Measurements from ENCODE around the gene ADCY9.

ADCY9 gene

DNA sequence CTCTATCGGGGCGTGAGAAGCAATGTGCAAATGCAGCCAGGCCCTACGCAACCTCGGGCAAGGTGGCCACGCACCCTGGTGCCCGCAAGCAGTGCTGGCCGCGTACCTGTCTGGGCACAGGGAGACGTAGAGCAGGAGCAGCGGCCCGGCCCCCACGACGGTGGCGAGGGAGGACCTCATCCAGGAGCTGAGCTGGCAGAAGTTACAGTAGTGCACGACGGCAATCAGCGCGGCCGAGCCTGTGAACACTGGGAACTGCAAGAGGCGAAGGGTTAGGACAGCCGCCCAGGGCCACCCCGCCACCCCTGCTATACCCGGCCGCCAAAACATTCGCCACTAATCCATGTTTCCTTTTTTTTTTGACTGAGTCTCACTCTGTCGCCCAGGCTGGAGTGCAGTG lies 138.9 kb downstream of the ADCY9 start:
- Histone ChIP-seq H3K27me3 (ENCODE audit: low read length) (no peaks in the 10 kb centered on the region), H3K4me3 (ENCODE audit: insufficient read depth, low read length, poor library complexity, severe bottlenecking) (no peak overlapping the region), H4K20me1 (ENCODE audit: low read depth, low read length) (no peaks in the 10 kb centered on the region), H3K27ac (ENCODE audit: low read depth, low read length) (no peak overlapping the region), H3K36me3 (ENCODE audit: low read length) (no peaks in the 10 kb centered on the region), H2AFZ (ENCODE audit: low read depth, low read length, severe bottlenecking) (no peak overlapping the region), H3K79me2 (ENCODE audit: insufficient read depth, low read length) (no peaks in the 10 kb centered on the region), H3K9ac (ENCODE audit: low read length) (no peak overlapping the region), H3K9me2 (replicated peaks; ENCODE audit: insufficient read depth, low read length) (no peaks in the 10 kb centered on the region), H3K9me3 (ENCODE audit: insufficient read depth, low read length) (no peaks in the 10 kb centered on the region), H3F3A (ENCODE audit: insufficient read depth) (no peaks in the 10 kb centered on the region), H3K4me2 (ENCODE audit: low read depth, low read length, poor library complexity, severe bottlenecking) (no peak overlapping the region)
- no peak for TF ChIP-seq EZH2phosphoT487 (conservative IDR thresholded peaks at IDR 0.05; ENCODE audit: low read length)
- TF ChIP-seq, protein P1, sequence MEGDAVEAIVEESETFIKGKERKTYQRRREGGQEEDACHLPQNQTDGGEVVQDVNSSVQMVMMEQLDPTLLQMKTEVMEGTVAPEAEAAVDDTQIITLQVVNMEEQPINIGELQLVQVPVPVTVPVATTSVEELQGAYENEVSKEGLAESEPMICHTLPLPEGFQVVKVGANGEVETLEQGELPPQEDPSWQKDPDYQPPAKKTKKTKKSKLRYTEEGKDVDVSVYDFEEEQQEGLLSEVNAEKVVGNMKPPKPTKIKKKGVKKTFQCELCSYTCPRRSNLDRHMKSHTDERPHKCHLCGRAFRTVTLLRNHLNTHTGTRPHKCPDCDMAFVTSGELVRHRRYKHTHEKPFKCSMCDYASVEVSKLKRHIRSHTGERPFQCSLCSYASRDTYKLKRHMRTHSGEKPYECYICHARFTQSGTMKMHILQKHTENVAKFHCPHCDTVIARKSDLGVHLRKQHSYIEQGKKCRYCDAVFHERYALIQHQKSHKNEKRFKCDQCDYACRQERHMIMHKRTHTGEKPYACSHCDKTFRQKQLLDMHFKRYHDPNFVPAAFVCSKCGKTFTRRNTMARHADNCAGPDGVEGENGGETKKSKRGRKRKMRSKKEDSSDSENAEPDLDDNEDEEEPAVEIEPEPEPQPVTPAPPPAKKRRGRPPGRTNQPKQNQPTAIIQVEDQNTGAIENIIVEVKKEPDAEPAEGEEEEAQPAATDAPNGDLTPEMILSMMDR (IDR thresholded peaks at IDR 0.05; ENCODE audit: insufficient read depth, low read length, poor library complexity, severe bottlenecking) = no peak

DNA sequence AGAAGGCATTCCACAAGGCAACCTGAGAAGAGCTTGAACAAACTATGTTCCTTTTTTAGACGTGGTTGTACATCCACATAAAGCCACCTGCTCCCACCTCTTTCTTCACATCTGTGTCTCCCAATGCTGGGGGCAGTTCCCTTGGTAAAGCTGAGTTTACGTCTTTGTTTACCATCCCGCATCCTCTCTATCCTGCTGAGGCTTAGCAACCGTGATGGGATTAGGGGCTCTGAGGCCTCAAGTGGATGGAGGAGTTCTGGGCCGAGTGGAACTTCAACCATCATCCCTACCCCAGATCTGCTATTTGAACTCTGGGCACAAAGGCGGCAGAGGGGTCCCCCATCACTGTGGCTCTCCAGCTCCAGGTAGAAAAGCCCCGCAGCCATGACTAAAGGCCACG lies 141.5 kb downstream of the ADCY9 start:
- no peak overlapping the region for H3K9ac ChIP-seq (ENCODE audit: low read length)

DNA sequence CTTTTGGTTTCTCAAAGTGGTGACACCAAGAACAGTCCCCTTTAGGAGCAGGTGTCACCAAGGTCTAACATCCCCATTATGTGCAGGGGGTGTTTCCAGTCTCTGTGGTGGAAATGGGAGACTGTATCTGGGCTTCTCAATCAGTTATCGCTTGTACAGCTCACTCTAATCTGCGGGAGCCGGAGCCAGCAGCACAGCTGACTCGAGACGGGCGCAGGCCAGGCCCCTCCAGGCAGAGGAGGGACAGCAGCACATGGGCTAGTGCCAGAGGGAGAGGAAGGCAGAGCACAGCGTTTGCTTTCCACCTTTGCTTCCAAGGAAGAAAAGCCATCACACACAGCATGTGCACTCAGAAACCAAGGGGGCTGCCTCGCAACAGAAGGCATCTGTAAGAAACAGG lies 144.5 kb downstream of the ADCY9 start:
- Histone ChIP-seq H2AFZ (ENCODE audit: low read depth, low read length, severe bottlenecking) (no peak overlapping the region), H3F3A (ENCODE audit: insufficient read depth) (no peaks in the 10 kb centered on the region), H3K79me2 (ENCODE audit: insufficient read depth, low read length) (no peaks in the 10 kb centered on the region), H3K9me3 (ENCODE audit: insufficient read depth, low read length) (no peaks in the 10 kb centered on the region), H3K9ac (ENCODE audit: low read length) (no peak overlapping the region), H4K20me1 (ENCODE audit: low read depth, low read length) (no peaks in the 10 kb centered on the region), H3K27me3 (ENCODE audit: low read length) (no peaks in the 10 kb centered on the region), H3K9me2 (replicated peaks; ENCODE audit: insufficient read depth, low read length) (no peaks in the 10 kb centered on the region), H3K4me3 (ENCODE audit: insufficient read depth, low read length, poor library complexity, severe bottlenecking) (no peak overlapping the region), H3K4me2 (ENCODE audit: low read depth, low read length, poor library complexity, severe bottlenecking) (no peak overlapping the region), H3K27ac (ENCODE audit: low read depth, low read length) (no peak overlapping the region), H3K36me3 (ENCODE audit: low read length) (no peaks in the 10 kb centered on the region)
- TF ChIP-seq, protein P1 (IDR thresholded peaks at IDR 0.05; ENCODE audit: insufficient read depth, low read length, poor library complexity, severe bottlenecking) = no peak
- no peak for TF ChIP-seq EZH2phosphoT487 (conservative IDR thresholded peaks at IDR 0.05; ENCODE audit: low read length)

More for the DNA sequence above, 141.5 kb downstream of the ADCY9 start:
- Histone ChIP-seq H3K4me3 (ENCODE audit: insufficient read depth, low read length, poor library complexity, severe bottlenecking) (no peak overlapping the region), H2AFZ (ENCODE audit: low read depth, low read length, severe bottlenecking) (no peak overlapping the region), H3F3A (ENCODE audit: insufficient read depth) (no peaks in the 10 kb centered on the region), H3K27me3 (ENCODE audit: low read length) (no peaks in the 10 kb centered on the region), H3K79me2 (ENCODE audit: insufficient read depth, low read length) (no peaks in the 10 kb centered on the region), H3K4me2 (ENCODE audit: low read depth, low read length, poor library complexity, severe bottlenecking) (no peak overlapping the region), H3K9me2 (replicated peaks; ENCODE audit: insufficient read depth, low read length) (no peaks in the 10 kb centered on the region), H3K27ac (ENCODE audit: low read depth, low read length) (no peak overlapping the region), H3K9me3 (ENCODE audit: insufficient read depth, low read length) (no peaks in the 10 kb centered on the region), H4K20me1 (ENCODE audit: low read depth, low read length) (no peaks in the 10 kb centered on the region), H3K36me3 (ENCODE audit: low read length) (no peaks in the 10 kb centered on the region)
- TF ChIP-seq, protein P1 (IDR thresholded peaks at IDR 0.05; ENCODE audit: insufficient read depth, low read length, poor library complexity, severe bottlenecking) = no peak
- TF ChIP-seq EZH2phosphoT487 (conservative IDR thresholded peaks at IDR 0.05; ENCODE audit: low read length) = no peak

All from SU-DHL-6 (cell line).